ENCODE data around the gene PPM1J. TPM values are rescaled to one million over a fixed set of nuclear protein-coding genes. Genes with fewer than 3 reads are reported as not detected.
A peak's percentile ranks its signal among the peaks of the same experiment; 100 is the strongest.
"Not testable (repeated sequence)": the region's sequence is repeated elsewhere in the genome, so short reads cannot be mapped to it uniquely, and the experiment has no call there.

PPM1J gene, protein sequence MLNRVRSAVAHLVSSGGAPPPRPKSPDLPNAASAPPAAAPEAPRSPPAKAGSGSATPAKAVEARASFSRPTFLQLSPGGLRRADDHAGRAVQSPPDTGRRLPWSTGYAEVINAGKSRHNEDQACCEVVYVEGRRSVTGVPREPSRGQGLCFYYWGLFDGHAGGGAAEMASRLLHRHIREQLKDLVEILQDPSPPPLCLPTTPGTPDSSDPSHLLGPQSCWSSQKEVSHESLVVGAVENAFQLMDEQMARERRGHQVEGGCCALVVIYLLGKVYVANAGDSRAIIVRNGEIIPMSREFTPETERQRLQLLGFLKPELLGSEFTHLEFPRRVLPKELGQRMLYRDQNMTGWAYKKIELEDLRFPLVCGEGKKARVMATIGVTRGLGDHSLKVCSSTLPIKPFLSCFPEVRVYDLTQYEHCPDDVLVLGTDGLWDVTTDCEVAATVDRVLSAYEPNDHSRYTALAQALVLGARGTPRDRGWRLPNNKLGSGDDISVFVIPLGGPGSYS
- total RNA-seq (2014; rRNA removed; shearing (Covaris generic)) = 0.27 and 0.59 TPM in 2 replicates
- 0.99 and 1.1 TPM in 2 replicates for polyA plus RNA-seq (2015; cell fraction: cytosol; rRNA removed)
- 1.6 and 1.8 TPM in 2 replicates for polyA plus RNA-seq (2015; cell fraction: nucleus; rRNA removed)

DNA sequence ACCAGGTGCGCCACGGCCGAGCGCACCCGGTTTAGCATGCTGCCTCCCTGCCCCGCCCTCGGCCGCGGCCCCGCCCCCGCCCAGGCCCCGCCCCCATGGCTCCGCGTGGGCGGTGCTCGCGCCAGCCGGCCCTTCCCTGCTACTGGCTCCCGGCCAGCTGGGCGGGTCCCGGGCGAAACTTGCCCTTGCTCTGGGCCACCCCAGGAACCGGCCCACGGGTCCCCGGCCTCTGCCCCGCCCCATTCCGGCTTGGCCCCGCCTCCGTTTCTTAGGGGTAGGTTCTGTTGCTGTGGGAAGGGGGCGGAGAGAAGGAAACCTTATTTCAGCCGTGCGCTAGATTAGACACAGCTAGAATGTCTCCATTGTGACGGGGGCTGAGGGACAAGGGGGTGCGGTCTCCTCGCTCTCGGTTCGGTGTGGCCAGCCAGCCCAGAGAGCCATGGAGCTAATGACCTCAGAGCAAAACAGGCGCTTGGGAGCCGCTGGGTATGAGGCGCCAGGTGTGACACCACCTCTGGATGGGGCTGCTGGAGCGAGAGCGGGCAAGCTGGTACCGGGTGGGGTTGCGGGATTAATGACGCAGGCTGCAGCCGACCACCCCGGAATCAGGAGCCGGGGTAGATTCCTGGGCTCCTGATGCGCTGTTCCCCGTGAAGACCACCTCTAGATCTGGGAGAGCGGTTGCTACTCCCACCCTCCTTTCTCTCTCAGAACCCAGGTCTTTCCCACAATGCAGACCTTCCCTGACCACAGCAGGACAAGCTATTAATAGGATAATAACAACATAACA, at the start of gene PPM1J:
Gene PPM1J (minus strand): TSS at position 69 of the 790 bp plus-strand sequence. CDS start 31 bp downstream, at position 38.
- DNase-seq (ENCODE audit: low read depth) = peak; percentile 89

DNA sequence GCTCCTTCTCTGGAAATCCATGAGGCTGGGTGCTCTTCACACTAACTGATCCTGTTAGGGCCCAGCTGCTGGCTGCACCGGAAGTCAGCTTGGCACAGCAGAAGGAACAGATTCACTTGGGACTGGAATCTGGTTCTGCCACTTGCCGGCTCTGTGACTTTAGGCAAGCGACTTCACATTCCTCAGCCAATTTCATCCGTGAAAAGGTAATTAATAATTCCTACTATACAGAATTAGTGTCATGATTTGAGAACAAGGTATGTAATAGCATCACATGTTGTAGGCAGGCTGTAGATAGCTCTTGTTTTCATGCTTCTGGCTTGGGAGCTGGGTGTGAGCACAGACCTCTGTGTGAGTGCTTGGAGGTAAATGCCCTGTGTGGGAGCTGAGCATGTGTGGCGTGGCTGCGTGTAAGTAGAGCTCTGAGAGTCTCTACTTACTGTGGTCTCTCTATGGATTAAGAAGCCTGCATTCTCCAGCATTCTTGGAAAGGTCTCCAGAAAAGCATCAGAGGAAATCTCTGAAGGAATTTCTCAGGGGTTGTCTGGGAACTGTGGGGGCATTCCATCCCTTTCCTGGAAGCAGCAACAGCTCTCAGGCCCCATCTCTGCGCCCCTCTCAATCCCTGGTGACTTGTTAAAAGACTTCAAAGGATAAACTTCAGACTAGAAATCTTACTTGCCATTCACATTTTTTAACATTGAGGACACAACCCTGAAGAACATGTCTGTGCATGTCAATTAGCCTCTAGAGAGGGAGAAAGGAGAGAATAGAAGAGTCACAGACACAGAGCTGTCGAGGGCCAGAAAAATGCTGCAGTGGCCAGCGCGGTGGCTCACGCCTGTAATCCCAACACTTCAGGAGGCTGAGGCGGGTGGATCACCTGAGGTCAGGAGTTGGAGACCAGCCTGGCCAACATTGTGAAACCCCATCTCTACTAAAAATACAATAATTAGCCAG, 47.7 kb upstream of the PPM1J start:
- no peak for DNase-seq (ENCODE audit: low read depth)

DNA sequence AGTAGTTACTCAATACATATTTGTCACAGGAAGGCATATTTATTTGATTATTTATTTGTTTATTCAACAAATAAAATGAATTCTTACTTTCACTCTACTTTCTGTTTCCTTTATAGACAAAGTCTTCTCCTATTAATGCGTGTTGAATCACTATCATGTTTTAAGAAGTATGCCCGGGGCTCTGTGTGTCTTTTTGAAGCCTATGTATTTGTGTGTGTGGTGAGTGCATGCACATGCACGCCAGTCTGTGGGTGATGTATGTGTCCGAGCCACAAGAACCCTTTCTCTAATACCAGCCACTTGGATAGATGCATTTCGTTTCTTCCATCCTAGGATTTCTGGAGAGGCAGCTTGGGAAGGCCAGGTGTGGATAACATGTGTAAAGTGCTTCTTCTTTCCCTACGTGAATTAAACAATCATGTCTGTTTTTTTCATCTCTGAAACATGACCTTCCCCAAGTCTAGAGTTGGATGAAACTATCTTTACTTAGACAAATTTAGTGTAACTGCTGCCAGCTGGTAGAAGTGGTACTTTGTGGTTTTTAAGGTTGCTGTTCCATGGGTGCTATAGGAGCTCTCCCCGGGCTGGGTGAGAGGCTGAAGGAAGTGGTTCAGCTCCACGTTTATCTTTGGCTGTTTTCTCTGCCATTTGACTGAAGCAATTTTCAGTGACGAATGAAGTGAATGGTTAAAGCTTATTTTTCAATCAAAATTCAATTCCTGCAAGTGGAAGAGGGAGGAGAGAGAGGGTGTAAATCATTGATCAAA, 46.8 kb upstream of the PPM1J start:
- DNase-seq (ENCODE audit: low read depth) = no peak

DNA sequence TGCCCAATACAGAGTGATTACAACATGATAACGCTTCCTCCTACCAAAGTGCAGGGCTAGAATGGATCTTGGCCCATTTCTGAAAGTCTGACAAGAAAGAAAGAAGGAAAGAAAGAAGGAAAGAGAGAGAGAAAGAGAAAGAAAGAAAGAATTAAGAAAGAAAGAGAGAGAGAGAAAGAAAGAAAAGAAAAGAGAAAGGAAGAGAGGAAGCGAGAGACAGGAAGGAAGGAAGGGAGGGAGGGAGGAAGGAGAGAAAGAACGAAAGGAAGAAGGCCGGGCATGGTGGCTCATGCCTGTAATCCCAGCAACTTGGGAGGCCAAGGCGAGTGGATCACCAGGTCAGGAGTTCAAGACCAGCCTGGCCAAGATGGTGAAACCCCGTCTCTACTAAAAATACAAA, 44.1 kb upstream of the PPM1J start:
- DNase-seq (ENCODE audit: low read depth) = no peak

DNA sequence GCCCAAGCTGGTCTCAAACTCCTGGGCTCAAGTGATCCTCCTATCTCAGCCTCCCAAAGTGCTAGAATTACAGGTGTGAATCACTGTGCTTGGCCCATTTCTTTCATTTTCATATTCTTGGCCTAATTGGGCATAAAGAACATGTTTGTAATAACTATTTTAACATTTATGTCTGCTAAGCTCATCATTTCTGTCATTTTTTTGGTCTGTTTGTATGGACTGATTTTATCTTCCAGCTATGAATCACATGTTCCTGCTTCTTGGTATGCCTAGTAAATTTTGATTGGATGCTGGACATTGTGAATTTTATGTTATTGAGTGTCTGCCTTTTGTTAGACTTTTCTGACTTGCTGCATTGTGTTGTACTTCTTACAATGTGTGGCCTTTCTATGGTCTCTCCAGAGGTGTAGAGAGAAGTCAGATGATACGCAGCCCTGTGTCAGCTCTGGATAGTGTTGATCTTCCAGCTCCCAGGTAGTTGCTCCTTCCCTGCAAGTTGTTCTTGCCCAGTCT, 39.0 kb upstream of the PPM1J start:
- DNase-seq (ENCODE audit: low read depth) = no peak

DNA sequence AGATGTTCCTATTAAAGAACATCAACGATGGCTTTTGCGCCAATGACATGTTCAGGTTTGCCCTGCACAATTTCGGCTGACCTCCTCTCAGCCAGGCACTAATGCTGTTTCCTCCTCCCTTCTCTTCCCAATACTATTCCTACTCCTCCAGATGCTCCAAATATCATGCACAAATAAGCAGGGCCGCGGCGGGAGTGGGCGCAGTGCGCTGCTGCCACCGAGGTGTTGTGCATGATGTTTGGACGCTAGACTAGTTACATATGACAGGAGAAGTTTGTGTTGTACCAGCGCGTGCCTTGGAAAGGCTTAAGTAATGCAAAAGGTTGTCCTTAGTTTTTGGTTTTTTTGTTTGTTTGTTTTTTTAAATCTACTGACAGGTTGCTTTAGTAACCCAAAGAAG, 33.3 kb upstream of the PPM1J start:
- DNase-seq (ENCODE audit: low read depth) = no peak

DNA sequence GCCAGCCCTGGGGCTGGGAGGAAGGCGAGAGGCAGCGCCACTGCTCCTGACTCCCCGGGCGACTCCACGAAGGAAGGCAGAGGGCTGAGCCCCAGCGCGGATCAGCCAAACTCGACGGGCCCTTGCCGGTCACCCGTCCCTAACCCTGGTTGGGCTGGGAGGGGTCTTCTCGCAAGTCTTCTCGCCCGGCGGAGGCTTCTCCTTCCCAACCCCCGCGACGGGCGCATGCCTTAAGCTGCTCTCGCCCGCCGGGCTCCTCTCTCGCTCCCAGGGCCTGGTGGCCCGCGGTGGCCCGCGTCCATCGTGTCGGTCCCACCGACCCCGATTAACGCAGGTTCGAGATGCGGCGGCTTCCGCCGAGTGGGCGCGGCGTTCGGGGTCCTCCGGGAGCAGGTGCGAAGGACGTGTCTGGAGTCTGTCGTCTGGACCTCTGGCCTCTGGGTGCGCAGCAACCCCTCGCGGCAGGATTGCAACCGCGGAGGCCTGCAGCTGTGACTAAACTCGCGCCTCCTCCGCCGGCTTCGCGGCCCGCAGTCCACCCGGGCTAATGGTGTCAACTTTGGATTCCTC, 29.0 kb upstream of the PPM1J start:
- DNase-seq (ENCODE audit: low read depth) = no peak

DNA sequence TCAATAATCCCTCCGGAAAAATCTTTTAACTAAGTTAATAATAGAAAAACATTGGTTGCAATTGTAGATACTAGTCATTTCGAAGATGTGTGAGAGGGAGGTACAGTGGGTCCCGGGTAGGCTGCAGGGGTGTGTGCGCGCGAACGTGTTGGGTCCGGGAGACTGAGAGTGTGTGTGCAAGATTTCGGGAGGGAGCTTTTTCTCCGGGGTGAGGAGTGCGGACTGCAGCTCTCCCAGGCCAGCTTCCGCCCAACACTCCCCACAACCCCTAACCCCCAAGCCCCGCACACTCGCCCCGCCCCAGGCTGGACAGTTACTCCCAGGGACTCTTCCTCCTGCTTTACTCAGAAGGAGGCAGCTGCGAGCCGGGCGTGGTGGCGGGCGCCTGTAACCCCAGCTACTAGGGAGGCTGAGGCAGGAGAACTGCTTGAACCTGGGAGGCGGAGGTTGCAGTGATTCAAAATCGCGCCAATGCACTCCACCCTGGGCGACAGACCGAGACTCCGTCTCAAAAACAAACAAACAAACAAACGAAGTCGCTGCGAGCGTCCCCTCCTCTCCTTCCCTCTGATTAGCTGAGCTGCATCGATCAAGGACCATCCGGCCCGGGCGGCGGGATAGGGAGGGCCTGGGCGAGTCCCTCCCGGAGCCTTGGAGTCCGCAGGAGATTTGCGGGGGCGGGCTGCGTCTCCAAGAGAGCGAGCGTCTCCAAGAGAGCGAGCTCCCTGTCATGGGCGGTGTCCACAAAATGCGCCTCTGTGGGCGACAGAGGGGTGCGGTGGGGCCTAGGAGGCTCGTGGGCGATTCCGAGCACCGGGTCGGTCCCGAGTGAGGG, 28.3 kb upstream of the PPM1J start:
- no peak for DNase-seq (ENCODE audit: low read depth)

DNA sequence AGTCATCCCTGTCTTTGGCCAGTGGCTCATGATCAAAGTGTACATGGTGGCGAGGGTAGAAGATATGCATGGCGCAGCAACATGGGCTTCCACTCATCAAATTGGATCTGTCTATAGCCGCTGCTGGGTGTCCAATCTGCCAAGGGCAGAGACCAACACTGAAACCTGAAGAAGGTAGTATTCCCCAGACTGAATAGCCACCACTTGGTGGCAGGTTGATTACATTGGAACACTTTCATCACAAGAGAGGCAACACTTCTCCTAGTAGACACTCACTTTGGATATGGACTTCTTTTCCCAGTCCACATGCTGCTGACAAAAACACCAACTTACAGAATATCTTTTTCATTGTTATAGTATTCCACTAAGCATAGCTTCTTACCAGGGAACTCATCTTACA, 22.4 kb upstream of the PPM1J start:
- no peak for DNase-seq (ENCODE audit: low read depth)

DNA sequence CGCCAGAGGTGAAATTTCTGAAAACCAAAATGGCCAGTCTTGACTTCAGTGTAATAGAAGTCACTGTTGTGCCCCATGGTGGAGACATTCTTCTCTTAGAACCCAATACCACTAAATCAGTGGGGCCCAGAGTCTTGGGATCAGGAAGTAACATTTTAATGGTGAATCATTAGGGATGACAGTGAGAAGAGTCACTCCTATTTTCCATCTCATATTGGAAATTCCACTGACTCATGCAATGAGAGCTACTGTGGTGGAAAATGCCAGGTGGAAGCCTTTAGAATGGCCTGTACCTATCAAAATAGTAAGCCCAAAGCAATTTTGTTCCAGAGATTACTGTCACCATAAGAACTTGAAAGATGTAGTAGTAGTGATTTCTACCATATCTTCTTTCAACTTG, 20.6 kb upstream of the PPM1J start:
- DNase-seq (ENCODE audit: low read depth) = peak; percentile 94

DNA sequence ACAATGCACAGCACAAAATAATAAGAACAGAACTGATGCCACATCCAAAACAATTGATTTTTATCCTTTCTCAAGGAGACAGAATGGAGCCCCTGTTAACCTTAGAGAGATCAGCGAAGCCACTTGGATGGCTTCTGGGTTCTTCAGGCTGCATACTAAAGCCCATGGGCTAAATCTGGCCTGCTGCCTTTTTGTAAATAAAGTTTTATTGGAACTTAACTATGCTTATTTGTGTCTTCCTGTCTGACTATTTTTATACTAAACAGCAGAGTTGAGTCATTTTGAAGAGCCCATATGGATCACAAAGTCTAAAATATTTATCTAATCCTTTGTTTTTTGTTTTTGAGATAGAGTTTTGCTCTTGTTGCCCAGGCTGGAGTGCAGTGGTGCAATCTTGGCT, 16.3 kb upstream of the PPM1J start:
- DNase-seq (ENCODE audit: low read depth) = no peak

DNA sequence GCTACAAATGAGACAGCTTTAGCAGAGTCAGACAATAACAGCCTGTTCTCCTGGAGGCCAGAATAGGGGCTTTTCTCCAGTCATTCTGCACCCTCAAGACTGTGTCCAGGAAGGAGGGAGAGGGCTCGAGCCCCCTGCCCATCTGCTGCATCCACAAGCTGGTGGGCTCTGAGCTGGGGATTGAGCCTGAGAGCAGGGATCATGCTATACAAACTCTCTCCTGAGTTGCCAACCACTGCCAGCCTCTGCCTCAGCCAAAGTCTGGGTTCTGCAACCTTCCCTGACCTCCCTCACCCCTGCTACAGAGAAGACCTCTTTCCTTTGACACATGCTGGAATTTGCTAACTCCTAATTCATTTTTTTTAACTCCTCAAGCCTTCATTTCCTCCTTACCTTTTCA, 14.8 kb upstream of the PPM1J start:
- no peak for DNase-seq (ENCODE audit: low read depth)

DNA sequence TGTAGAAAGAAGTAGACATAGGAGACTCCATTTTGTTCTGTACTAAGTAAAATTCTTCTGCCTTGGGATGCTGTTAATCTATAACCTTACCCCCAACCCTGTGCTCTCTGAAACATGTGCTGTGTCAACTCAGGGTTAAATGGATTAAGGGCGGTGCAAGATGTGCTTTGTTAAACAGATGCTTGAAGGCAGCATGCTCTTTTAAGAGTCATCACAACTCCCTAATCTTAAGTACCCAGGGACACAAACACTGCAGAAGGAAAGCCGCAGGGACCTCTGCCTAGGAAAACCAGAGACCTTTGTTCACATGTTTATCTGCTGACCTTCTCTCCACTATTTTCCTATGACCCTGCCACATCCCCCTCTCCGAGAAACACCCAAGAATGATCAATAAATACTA, 13.9 kb upstream of the PPM1J start:
- DNase-seq (ENCODE audit: low read depth) = not testable (repeated sequence)

DNA sequence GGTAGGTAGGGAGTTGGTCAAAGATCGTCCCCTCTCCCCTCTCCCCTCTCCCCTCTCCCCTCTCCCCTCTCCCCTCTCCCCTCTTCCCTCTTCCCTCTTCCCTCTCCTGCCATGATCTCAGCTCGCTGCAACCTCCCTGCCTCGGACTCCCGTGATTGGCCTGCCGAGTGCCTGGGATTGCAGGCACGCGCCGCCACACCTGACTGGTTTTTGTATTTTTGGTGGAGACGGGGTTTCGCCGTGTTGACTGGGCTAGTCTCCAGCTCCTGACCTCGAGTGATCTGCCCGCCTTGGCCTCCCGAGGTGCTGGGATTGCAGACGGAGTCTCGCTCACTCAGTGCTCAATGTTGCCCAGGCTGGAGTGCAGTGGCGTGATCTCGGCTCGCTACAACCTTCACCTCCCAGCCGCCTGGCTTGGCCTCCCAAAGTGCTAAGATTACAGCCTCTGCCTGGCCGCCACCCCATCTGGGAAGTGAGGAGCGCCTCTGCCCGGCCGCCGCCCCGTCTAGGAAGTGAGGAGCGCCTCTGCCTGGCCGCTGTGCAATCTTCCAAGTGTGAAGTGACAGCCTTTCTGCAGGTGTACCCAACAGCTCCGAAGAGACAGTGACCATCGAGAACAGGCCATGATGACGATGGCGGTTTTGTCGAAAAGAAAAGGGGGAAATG, 13.3 kb upstream of the PPM1J start:
- DNase-seq (ENCODE audit: low read depth) = not testable (repeated sequence)

DNA sequence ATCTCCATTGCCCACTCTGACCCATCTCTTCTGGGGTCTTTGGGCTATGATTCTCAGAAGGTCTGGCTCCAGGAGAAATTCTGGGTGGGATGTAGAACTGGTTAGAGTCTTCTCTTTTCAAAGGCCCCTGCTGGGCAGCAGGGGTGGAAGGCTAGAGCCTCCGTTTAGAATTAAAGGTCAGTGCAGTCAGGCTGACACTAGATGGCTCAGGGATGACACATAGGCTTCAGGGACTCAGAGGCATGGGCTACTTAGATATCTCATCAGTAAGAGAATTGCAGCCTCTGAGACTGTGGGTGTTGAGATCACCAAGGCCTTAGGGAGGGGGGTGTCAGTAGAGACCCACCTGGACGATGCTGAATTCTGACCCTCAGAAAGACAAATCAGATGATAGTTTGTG, 12.6 kb upstream of the PPM1J start:
- no peak for DNase-seq (ENCODE audit: low read depth)

DNA sequence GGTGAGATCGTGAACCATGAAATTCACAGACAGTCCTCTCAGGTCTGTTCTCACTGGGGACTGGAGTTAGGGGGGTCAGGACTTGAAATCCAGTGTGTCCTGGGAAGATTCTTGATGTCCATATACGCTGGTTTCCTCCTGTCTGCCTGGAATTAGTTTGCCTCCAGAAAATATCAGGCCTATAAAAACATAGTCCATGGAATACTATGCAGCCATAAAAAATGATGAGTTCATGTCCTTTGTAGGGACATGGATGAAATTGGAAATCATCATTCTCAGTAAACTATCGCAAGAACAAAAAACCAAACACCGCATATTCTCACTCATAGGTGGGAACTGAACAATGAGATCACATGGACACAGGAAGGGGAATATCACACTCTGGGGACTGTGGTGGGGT, 9.1 kb upstream of the PPM1J start:
- not testable (repeated sequence) for DNase-seq (ENCODE audit: low read depth)

DNA sequence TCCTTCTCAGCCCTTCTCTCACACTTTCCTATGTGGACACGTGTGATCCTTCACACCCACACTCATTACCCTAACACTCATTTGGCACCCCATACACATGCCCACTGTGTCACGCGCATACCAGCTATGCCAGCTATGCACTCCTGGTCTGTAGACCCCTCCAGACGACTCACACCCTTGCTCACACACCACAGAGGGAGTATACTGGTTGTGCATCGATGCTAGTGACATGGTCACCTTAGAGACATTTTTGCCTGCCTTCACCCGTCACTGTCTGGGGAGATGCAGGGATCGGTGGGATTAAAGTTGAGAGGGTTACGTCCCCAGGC, 8.3 kb upstream of the PPM1J start:
- no peak for DNase-seq (ENCODE audit: low read depth)
